ENCODE results near the gene KCNK1.

Gene KCNK1

GRCh38 chr1:233664253-233664652 lies 50.3 kb downstream of the KCNK1 start:
- H3K9ac ChIP-seq (ENCODE audit: low read length) = no peak overlapping the region
- H3K4me2 ChIP-seq (ENCODE audit: low read length) = no peak overlapping the region
- WGBS (ENCODE audit: extremely low coverage, insufficient coverage, insufficient read length) = no CpG with 5 or more reads among the region's 5 CpGs
- H3K79me1 ChIP-seq (ENCODE audit: low read length) = no peaks in the 10 kb centered on the region
- H3K4me1 ChIP-seq (ENCODE audit: control insufficient read depth in 1 of 2, insufficient read depth in 2 of 2, low read length in 2 of 2) = no peaks in the 10 kb centered on the region
- H4K12ac ChIP-seq (ENCODE audit: low read depth, low read length) = no peak overlapping the region
- no peak overlapping the region for H3K4me3 ChIP-seq (ENCODE audit: low read depth, low read length)
- no peak overlapping the region for H2BK12ac ChIP-seq (ENCODE audit: low read length)
- no peak overlapping the region for H2AFZ ChIP-seq (ENCODE audit: insufficient read depth, low read length, poor library complexity)
- peaks cover 3 to 8% of the 10 kb centered on the region in 2 experiments for H3K36me3 ChIP-seq (ENCODE audit: control insufficient read depth in 1 of 2, insufficient read depth in 2 of 2, low read length in 2 of 2)
- no peak overlapping the region for H3K4ac ChIP-seq (ENCODE audit: low read depth, low read length)
- peaks cover 3% of the 10 kb centered on the region for H3K9me3 ChIP-seq (ENCODE audit: insufficient read depth, low read depth, low read length)
- H3K14ac ChIP-seq (ENCODE audit: low read length) = no peak overlapping the region
- H2AK5ac ChIP-seq (ENCODE audit: low read length) = no peak overlapping the region
- DNase-seq = no peak
- no peaks in the 10 kb centered on the region for H3K79me2 ChIP-seq (ENCODE audit: control insufficient read depth, insufficient read depth, low read length, poor library complexity)
- no peak overlapping the region for H3K23ac ChIP-seq (ENCODE audit: low read length)
- H3K27me3 ChIP-seq (ENCODE audit: insufficient read depth, low read length) = no peaks in the 10 kb centered on the region
- H3K18ac ChIP-seq (ENCODE audit: low read length) = no peak overlapping the region
- no peak overlapping the region for H4K91ac ChIP-seq (ENCODE audit: low read depth, low read length)
- H2BK5ac ChIP-seq (ENCODE audit: low read depth, low read length, poor library complexity) = no peak overlapping the region
- no peak overlapping the region for H3K27ac ChIP-seq (ENCODE audit: low read depth, low read length)
- H4K8ac ChIP-seq (ENCODE audit: low read depth, low read length) = no peak overlapping the region
- H2BK120ac ChIP-seq (ENCODE audit: insufficient read depth, low read length, poor library complexity) = no peak overlapping the region

GRCh38 chr1:233664804-233665574 lies 51.1 kb downstream of the KCNK1 start:
- H3K14ac ChIP-seq (ENCODE audit: low read length) = no peak overlapping the region
- H3K4me2 ChIP-seq (ENCODE audit: low read length) = no peak overlapping the region
- no peak overlapping the region for H2BK5ac ChIP-seq (ENCODE audit: low read depth, low read length, poor library complexity)
- H3K27ac ChIP-seq (ENCODE audit: low read depth, low read length) = no peak overlapping the region
- H2BK12ac ChIP-seq (ENCODE audit: low read length) = no peak overlapping the region
- no peaks in the 10 kb centered on the region for H3K79me1 ChIP-seq (ENCODE audit: low read length)
- H3K4ac ChIP-seq (ENCODE audit: low read depth, low read length) = no peak overlapping the region
- H3K4me1 ChIP-seq (ENCODE audit: control insufficient read depth in 1 of 2, insufficient read depth in 2 of 2, low read length in 2 of 2) = no peaks in the 10 kb centered on the region
- H3K36me3 ChIP-seq (ENCODE audit: control insufficient read depth in 1 of 2, insufficient read depth in 2 of 2, low read length in 2 of 2) = peaks cover 3 to 8% of the 10 kb centered on the region in 2 experiments
- no peak overlapping the region for H3K4me3 ChIP-seq (ENCODE audit: low read depth, low read length)
- H3K18ac ChIP-seq (ENCODE audit: low read length) = no peak overlapping the region
- peaks cover 3% of the 10 kb centered on the region for H3K9me3 ChIP-seq (ENCODE audit: insufficient read depth, low read depth, low read length)
- H2BK120ac ChIP-seq (ENCODE audit: insufficient read depth, low read length, poor library complexity) = no peak overlapping the region
- H4K12ac ChIP-seq (ENCODE audit: low read depth, low read length) = no peak overlapping the region
- no peak overlapping the region for H2AFZ ChIP-seq (ENCODE audit: insufficient read depth, low read length, poor library complexity)
- no peak overlapping the region for H3K9ac ChIP-seq (ENCODE audit: low read length)
- H2AK5ac ChIP-seq (ENCODE audit: low read length) = no peak overlapping the region
- H4K91ac ChIP-seq (ENCODE audit: low read depth, low read length) = no peak overlapping the region
- no peaks in the 10 kb centered on the region for H3K27me3 ChIP-seq (ENCODE audit: insufficient read depth, low read length)
- no peak for DNase-seq
- H3K79me2 ChIP-seq (ENCODE audit: control insufficient read depth, insufficient read depth, low read length, poor library complexity) = no peaks in the 10 kb centered on the region
- H3K23ac ChIP-seq (ENCODE audit: low read length) = no peak overlapping the region
- no CpG with 5 or more reads among the region's 5 CpGs for WGBS (ENCODE audit: extremely low coverage, insufficient coverage, insufficient read length)
- no peak overlapping the region for H4K8ac ChIP-seq (ENCODE audit: low read depth, low read length)

GRCh38 chr1:233665575-233666270 lies 51.8 kb downstream of the KCNK1 start:
- Histone ChIP-seq H3K14ac (ENCODE audit: low read length) (no peak overlapping the region), H4K8ac (ENCODE audit: low read depth, low read length) (no peak overlapping the region), H3K9ac (ENCODE audit: low read length) (no peak overlapping the region), H3K4me2 (ENCODE audit: low read length) (no peak overlapping the region), H3K4ac (ENCODE audit: low read depth, low read length) (no peak overlapping the region), H3K27me3 (ENCODE audit: insufficient read depth, low read length) (no peaks in the 10 kb centered on the region), H3K9me3 (ENCODE audit: insufficient read depth, low read depth, low read length) (peaks cover 3% of the 10 kb centered on the region), H2BK5ac (ENCODE audit: low read depth, low read length, poor library complexity) (no peak overlapping the region), H3K23ac (ENCODE audit: low read length) (no peak overlapping the region), H3K36me3 (ENCODE audit: control insufficient read depth in 1 of 2, insufficient read depth in 2 of 2, low read length in 2 of 2) (peaks cover 3 to 6% of the 10 kb centered on the region in 2 experiments), H2AK5ac (ENCODE audit: low read length) (no peak overlapping the region), H4K91ac (ENCODE audit: low read depth, low read length) (no peak overlapping the region), H3K79me1 (ENCODE audit: low read length) (no peaks in the 10 kb centered on the region), H2BK120ac (ENCODE audit: insufficient read depth, low read length, poor library complexity) (no peak overlapping the region), H3K4me1 (ENCODE audit: control insufficient read depth in 1 of 2, insufficient read depth in 2 of 2, low read length in 2 of 2) (no peaks in the 10 kb centered on the region), H2BK12ac (ENCODE audit: low read length) (no peak overlapping the region), H3K18ac (ENCODE audit: low read length) (no peak overlapping the region), H3K27ac (ENCODE audit: low read depth, low read length) (no peak overlapping the region), H3K79me2 (ENCODE audit: control insufficient read depth, insufficient read depth, low read length, poor library complexity) (no peaks in the 10 kb centered on the region), H4K12ac (ENCODE audit: low read depth, low read length) (no peak overlapping the region), H2AFZ (ENCODE audit: insufficient read depth, low read length, poor library complexity) (no peak overlapping the region), H3K4me3 (ENCODE audit: low read depth, low read length) (no peak overlapping the region)
- WGBS (ENCODE audit: extremely low coverage, insufficient coverage, insufficient read length) = no CpG with 5 or more reads among the region's 7 CpGs
- DNase-seq = no peak

GRCh38 chr1:233667741-233668140 lies 53.8 kb downstream of the KCNK1 start:
- no peak overlapping the region for H3K9ac ChIP-seq (ENCODE audit: low read length)
- H2BK12ac ChIP-seq (ENCODE audit: low read length) = no peak overlapping the region
- H3K27me3 ChIP-seq (ENCODE audit: insufficient read depth, low read length) = no peaks in the 10 kb centered on the region
- H4K91ac ChIP-seq (ENCODE audit: low read depth, low read length) = no peak overlapping the region
- DNase-seq = no peak
- no peaks in the 10 kb centered on the region for H3K79me2 ChIP-seq (ENCODE audit: control insufficient read depth, insufficient read depth, low read length, poor library complexity)
- H3K4ac ChIP-seq (ENCODE audit: low read depth, low read length) = no peak overlapping the region
- peaks cover 6% of the 10 kb centered on the region in 2 experiments for H3K36me3 ChIP-seq (ENCODE audit: control insufficient read depth in 1 of 2, insufficient read depth in 2 of 2, low read length in 2 of 2)
- H2BK5ac ChIP-seq (ENCODE audit: low read depth, low read length, poor library complexity) = no peak overlapping the region
- no peak overlapping the region for H3K18ac ChIP-seq (ENCODE audit: low read length)
- no peak overlapping the region for H3K14ac ChIP-seq (ENCODE audit: low read length)
- H4K12ac ChIP-seq (ENCODE audit: low read depth, low read length) = no peak overlapping the region
- H3K4me3 ChIP-seq (ENCODE audit: low read depth, low read length) = no peak overlapping the region
- H2AK5ac ChIP-seq (ENCODE audit: low read length) = no peak overlapping the region
- H4K8ac ChIP-seq (ENCODE audit: low read depth, low read length) = no peak overlapping the region
- H2AFZ ChIP-seq (ENCODE audit: insufficient read depth, low read length, poor library complexity) = no peak overlapping the region
- H3K9me3 ChIP-seq (ENCODE audit: insufficient read depth, low read depth, low read length) = peaks cover 3% of the 10 kb centered on the region
- no peaks in the 10 kb centered on the region for H3K4me1 ChIP-seq (ENCODE audit: control insufficient read depth in 1 of 2, insufficient read depth in 2 of 2, low read length in 2 of 2)
- no peak overlapping the region for H3K23ac ChIP-seq (ENCODE audit: low read length)
- WGBS (ENCODE audit: extremely low coverage, insufficient coverage, insufficient read length) = no CpG with 5 or more reads among the region's 3 CpGs
- no peaks in the 10 kb centered on the region for H3K79me1 ChIP-seq (ENCODE audit: low read length)
- no peak overlapping the region for H3K4me2 ChIP-seq (ENCODE audit: low read length)
- H3K27ac ChIP-seq (ENCODE audit: low read depth, low read length) = no peak overlapping the region
- H2BK120ac ChIP-seq (ENCODE audit: insufficient read depth, low read length, poor library complexity) = no peak overlapping the region
